GM21825 (cell line): Measurements from ENCODE around the gene TPGS2.
"Not testable (repeated sequence)": the region's sequence is repeated elsewhere in the genome, so short reads cannot be mapped to it uniquely, and the experiment has no call there.

Experiments
- ATAC-seq: cut with Tn5 transposase; IDR thresholded peaks from one replicate; pipeline ENCODE4 v1.9.1; 2021; ENCODE audit warnings: mild to moderate bottlenecking, moderate library complexity; ENCODE audit not compliant: unreplicated experiment

TPGS2 gene

DNA sequence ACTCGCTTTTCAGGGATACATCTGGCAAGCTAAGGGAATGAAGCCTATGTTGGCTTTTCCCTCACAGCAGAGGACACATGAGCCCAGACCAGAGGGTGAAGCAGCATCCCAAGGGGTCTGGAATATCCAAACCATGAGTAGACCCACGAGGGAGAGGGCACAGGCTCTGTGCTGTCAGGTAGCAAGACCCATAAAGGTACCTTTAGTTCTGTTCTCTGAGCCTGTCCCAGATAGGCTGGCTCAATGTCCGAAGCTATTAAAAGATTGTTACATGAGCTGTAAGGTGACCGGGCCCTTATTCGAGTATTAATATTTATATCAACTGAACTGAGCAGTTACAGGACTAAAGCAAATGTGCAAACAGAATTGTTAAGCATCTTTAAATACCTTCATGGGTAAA, 52.2 kb downstream of the TPGS2 start:
- ATAC-seq = no peak

DNA sequence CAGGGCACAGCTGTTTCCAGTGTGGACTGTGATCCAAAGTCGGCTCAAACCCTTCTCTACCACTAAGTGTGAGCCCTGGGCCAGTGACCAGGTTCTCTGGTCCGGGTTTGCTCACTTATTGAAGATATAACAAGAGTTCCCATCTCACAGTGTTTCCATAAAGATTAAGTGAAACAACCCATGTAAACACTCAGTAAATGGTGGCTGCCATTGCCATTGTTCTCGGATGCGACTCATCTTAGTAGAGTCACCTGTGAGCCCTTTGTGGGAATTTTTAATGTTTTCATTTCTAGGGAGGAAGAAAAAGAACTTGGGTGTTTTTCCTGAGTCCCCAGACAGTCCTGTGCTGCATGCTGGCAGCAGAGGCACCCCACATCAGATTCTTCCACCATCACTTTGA, 53.4 kb downstream of the TPGS2 start:
- no peak for ATAC-seq

DNA sequence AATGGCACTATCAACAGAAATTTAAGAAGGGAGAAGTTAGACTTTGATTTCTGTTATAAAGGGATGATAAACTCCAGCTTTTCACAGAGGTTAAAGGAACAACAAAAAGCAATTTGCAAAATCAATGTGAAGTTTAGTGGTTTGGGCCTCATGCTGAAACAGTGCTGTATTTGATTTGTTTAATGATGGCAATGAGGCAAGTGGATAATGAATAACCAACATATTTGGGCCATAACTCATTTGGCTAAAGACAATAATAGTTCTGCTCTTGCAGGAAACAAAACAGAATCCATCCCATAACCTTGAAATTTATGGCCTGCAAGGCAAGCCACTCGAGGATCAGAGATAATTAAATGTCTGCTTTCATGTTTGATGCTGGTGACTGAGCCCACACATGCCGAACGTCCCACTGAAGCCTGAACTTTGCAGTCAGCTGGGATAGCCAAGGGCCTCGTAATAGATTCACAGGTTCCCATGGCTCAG, 56.5 kb downstream of the TPGS2 start:
- ATAC-seq = no peak

DNA sequence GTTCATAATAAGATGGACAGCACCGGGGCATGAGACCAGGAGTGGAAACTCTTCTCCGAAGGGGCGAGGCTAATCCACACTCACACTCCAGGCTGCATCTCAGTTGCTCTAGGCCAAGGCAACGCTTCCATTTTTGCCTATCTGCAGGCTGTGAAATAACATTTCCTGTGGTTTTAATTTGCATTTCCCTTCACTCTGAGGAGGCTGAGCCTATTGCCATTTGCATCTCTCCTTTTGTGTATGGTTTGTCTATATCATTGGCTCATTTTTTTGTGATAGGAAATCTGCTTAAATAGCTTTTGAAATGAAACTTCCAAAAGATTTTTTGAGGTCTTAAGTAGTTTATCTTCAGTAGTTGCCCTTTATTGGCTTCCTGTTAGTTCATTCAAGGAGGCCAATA, 57.6 kb downstream of the TPGS2 start:
- no peak for ATAC-seq

DNA sequence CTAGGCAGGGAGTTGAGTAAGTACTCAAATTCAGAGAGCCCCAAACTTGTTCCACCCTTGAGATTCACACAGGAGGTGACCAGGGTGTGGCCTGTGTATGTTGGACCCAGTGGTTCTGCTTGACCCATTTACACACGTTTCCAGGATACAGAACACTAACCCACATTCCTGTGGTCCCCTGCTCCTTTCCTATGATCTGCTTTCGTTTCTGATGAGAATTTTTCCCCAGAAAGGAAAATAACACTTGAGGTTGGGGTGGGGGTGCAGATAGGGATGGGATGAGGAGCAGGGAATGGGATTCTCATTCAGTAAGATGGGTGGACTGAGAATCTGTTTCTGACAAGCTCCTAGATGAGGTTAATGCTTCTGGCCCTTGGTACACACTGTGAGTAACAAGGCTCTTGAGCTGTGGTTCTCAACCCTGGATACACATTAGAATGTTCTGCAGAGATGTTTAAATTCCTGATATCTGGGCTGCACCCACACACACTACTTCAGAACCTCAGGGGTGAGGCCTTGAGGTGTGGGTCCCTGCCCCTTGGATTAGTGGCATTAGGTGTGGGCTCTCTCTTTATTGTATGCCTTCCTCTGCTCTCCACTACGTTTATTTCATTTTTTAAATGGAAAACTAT, 58.4 kb downstream of the TPGS2 start:
- ATAC-seq = no peak

DNA sequence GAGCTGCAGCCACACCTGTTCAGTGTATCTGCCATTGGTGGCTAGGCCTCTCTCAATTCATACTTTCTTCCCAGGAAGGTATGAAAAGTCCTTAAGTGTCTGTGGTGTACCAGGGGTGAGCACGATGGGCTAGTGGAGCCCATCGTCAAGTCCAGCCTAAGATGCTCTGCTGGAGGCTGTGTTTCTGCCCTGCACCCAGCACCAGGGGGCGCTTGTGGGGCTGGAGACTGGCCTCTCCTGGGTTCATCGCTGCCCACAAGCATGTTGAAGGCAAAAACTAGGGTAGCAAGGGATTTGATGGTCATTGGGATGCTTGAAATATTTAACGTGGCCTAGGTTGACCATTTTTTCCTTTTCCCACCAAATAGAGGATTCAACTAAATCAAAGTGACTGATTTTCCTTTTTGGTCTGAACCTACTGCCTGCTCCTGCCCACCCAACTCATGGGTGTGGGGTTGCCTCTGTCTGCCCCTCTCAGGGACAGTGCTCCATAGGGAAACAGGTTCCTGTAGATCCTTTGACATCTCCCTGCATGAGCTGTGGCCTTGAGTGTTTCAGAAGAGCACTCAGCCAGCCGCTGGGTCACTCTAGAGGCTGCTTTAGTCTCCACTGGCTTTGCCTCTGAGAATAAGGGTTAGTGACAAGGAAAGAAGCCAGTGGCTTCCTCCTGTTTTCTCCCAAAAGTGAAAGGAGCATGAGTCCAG, 59.0 kb downstream of the TPGS2 start:
- ATAC-seq = no peak

DNA sequence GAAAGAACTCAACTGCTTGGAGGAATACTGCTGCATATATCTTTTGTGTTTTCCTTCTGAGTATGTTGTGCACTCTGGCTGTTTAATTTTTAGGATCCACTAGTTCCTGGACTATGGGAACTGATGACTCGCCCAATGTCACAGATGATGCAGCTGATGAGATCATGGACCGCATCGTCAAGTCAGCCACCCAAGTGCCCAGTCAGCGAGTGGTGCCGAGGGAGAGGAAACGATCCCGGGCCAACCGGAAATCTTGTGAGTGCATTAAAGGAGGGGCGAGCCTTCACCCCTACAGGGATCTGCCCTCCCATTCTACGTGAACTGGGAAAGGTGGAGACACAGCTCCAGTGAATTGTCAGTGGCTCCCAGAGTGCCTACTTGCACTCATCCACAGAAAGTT, 59.6 kb downstream of the TPGS2 start:
- ATAC-seq = no peak

DNA sequence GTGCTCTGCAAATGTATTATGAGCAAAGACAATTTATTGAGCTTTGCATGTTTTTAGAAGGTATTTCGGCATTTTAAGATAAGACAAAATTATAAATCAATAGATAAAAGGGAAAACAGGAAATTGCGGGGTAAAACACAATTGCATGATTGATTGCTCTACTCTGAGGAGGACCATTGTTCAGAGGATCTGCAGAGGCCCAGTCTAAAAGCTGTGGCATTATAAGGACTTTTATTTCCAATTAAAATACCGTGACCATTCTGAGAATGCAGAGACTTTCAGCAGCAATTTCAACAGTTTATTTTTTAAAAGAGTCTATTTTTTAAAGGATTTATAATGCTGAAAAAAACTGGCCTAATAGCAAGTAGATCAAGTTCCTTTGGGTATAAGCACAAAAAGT, 62.0 kb downstream of the TPGS2 start:
- ATAC-seq = no peak

DNA sequence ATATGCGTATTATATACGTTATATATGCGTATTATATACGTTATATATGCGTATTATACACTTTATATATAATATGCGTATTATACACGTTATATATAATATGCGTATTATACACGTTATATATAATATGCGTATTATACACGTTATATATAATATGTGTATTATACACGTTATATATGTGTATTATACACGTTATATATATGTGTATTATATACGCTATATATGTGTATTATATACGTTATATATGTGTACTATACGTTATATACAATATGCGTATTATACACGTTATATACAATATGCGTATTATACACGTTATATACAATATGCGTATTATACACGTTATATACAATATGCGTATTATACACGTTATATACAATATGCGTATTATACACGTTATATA, 65.8 kb downstream of the TPGS2 start:
- ATAC-seq = not testable (repeated sequence)

DNA sequence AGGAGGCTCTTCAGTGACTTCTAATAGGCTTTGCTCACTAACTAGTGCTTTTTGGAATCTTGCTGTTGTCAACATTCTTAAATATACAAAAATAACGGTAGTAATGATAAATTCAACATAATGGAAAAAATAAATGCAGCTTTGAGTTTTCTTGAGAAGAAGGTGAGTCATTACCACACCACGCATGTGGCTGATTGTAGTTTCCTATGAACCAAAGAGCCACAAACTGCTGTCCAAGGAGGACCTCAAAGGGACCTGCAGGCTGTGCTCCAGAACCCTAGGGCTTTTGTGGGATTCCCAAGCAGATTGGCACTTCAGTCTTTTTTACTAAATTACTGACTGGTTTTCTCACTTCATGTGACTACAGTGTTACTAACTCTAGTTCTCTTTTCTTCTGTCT, 66.7 kb downstream of the TPGS2 start:
- ATAC-seq = no peak

DNA sequence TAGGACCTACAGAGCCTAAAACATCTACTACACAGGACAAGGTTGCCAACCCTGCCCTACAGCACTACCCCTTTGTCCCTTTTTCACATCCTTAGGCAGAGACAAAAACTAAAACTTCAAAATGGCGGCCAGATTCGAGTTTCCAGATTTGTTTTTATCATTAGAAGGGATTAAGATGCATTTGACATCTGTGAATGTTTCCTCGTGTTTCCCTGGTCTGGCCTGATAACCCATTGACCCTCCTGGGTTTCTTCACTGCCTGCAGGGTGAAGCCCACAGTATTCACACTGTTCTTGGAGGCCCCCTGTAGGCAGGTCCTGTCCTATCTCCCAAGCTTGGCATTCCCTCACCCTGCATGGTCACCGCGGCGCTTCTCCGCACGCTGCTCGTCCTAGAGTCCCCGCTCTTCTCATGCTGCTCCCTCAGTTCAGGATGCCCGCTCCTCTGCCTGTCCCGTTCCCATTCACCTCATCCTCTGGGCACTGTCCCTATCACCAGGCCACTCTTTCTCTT, 67.6 kb downstream of the TPGS2 start:
- no peak for ATAC-seq

DNA sequence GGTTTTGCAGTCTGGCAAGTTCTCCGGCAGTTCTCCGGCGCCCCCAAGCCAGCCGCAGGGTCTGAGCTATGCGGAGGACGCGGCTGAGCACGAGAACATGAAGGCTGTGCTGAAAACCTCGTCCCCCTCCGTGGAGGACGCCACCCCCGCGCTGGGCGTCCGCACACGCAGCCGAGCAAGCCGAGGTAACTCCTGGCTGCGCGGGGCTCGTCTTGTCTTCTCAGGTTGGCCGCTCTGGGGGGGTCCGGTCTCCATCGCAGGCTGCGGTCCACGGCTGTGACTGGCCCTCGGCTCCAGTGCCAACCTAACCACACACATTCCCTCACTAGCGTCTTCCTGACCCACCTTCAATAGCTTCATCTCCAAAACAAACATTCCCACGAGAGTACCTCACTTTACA, 68.2 kb downstream of the TPGS2 start:
- ATAC-seq = no peak

DNA sequence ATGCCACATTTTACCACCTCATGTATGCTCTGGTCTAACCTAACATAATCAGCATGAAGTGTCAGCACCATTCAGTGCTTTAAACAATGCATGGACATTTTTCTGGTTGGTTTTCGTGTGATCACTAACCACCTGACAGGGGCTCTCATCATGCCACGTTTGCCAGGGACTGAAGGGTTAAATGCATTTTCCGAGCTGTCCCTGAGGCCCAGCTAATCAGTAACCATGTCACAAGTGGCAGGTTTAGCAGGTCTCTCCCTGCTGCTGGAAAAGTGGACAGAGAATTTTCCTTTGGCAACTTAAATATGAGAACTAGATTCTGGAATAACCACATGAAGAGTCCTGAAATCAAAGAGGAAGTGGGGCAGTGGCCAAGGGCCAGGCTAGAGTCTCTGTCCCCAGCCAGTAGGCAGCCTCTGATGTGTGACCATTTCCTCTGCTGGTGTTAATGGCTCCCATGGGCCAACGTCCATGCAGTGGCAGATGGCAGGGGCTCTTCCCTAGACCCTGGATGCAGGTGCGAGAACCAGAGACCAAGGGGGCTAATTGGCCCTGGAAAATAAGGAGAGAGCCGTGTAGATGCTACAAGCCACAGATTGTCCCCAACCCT, 69.5 kb downstream of the TPGS2 start:
- ATAC-seq = no peak

DNA sequence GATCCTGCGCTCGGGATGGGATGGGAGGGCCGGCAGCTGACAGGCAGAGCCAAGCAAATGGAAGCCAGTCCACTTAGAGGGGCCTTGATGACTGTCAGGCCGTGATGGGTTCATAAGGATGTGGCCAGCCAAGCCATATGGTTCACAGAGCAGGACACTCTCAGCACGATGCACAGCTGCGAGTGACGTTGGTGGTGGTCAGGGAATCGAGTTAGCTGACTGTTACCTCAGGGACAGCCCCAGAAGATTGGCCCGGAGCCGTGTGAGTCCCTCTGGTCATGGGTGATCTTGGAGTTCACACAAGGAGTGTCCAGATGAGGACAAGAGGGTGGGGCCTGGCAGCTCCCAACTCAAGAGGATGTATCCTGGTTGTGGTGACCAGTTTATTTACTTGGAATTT, 70.2 kb downstream of the TPGS2 start:
- no peak for ATAC-seq

DNA sequence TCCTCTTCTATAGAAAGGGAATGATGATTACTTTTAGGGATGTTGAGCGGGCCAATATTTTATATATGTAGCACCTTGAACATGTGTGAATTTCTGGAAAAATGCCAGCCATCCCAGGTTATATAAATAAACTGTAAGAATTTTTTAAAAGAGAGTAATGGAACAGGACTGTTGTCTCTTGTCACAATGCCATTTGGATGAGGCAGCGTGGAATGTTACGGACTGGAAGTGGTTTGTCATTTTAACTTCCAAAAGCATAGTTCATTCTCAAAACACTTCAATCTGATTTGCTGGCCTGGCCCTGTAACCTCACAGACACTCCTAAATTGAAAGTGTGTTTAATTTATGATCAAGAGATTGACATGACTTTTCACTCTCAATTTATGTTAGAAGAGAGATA, 70.8 kb downstream of the TPGS2 start:
- ATAC-seq = no peak

DNA sequence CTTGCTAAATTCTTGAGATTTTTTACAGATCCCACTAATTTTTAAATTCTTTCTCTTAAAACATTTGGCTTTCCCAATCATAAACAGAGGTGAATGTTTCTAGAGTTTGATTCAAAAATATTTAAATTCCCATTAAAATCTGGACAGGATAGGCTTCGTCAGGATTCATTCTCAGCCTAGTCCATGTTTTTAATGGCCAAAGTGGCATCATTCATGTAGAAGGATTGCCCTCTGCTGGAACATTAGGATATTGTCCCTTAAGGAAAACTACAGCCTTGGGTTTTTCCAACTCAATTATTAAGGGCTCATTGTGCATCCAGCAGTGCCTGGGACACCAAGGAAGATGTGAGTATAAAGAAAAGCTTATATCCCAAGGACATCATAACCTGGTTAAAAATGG, 71.7 kb downstream of the TPGS2 start:
- no peak for ATAC-seq

DNA sequence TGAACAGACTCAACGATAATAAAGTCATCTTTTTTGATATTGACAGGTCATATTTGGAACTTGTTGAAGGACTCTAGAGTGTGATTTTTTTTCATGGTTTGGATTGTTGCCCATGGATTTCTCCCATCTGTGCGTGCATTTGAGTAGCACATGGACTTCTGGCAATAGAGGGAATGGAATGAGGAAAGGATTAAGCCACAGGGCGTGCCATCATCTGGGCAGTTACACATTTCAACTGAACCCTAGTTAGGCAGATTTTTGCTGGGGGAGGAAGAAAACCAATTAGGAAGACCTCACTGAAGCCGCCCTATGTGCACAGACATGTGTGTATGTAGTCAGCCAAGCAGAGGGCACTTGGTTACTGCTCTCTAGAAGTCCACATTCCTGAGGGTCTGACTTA, 72.6 kb downstream of the TPGS2 start:
- ATAC-seq = no peak

DNA sequence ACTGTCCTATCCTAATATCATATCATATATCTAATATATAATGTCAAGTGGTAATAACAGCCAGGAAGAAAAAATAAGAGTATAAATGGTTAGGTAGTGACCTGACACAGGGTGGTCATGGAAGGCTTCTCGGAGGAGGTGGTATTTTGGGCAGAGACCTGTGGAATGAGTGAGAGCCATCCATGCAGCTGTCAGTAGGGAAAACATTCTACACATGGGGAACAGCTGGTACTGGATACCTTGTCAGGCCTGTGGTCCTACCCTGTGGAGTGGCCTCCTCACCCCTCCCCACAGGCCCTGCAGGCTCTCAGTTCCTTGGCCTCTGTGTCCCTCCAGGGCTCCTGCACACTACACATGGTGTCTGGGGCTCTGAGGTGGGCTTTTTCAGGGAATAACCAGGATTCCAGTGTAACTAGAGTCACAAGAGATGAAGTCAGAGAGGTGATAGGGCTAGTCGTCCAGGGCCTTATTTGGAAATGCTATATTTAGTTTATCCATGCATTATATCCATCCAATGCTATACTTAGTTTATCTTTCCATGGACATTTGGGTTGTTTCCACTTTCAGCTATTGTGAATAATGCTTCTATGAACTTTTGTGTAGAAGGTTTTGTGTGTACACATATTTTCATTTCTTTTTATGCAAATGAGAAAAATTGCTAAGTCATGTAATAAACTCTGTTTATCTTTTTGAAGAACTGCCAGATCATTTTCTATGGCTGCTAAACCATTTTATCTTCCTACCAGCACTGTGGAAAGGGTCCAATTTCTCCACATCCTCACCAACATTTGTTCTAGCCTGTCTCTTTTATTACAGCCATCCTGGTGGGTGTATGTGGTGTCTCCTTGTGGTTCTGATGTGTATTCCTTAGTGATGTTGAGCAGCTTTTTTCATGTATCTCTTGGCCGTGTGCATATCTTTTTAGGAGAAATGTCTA, 75.6 kb downstream of the TPGS2 start:
- no peak for ATAC-seq

DNA sequence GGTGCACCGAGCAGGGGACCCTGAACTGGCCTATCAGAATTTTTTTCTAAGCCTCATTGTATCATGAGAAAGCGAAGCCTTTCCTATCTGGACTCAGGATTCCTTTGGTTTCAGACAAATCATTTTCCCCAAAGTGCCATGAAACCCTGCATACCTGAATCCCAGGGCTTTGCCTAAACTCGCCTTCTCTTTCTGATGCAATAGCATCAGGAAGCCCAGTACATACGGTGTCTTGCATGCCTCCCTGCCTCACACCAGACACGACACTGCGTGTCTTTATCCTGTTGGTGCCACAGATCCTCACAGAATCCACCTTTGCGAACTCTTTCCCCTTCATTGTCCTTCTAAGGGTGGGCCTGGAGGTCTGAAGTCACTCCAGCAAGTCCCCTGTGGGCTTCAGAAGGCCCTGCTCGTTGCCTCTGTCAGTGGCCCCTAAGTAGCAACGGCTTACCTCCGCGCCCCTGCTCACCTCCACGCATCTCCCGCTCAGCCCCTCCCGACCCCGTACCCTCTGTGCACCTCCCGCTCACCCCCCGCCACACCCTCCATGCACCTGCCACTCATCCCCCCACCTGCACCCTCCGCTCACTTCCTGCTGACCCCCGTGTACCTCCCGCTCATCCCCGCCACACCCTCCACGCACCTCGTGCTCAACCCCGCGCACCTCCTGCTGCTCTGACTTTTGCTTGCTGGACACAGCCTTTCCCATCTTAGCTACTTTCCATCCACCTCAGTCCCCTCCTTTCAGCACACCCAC, 83.4 kb downstream of the TPGS2 start:
- ATAC-seq = no peak

DNA sequence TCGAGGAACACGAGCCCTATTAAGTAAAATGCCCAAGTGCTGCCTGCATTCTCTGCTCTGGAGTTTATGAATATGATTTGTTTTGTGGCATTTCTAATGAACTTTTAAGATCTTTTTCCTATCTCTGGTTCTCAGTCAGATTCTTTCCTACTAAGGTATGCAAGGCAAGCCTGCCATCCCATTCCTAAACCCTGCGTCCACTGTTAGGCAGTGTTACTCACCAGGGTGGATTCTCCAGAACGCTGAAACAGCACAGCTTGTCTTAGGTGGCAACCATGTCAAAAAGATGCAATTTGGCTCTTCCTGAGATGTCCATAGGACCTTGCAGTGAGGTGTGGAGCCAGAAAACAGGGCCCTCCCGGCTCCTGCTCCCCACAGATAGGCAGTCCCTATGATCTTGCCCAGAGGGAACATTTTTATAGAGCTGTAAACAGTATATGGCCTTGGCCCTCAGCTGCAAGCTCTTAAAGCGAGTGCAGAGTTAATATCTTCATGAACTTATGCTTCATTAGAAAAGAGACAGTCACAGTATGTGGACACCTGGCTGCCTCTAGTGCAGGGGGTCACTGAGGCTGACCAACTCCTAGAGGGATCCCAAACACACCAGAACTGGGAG, 84.4 kb downstream of the TPGS2 start:
- ATAC-seq = no peak
